ENCODE results near the gene CRTC2.

The CRTC2 gene

DNA sequence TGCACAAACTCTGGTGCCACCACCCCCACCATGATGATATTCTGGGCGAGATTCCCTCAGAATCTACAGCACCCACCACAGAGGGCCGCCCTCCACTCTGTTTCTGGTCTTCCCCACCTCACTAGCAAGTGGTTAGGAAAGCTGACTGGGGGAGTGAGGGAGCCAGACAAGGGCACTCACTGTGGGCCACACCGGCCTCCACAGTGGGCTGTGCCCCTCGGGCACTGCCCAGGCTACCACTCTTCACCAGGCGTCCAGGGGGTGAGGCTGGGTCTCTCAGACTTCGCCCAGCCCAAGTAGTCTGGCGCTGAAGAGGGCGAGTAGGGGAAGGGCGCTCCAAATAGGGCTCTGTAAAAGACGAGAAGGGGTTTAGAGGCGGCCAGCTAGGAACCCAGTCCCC, 24.5 kb downstream of the CRTC2 start:
- intact Hi-C loops (cut with DNase I; ENCODE audit: low total_unique reads) = no loop called here
- H3K9me3 ChIP-seq = no peaks in the 10 kb centered on the region
- TF ChIP-seq, protein P1, sequence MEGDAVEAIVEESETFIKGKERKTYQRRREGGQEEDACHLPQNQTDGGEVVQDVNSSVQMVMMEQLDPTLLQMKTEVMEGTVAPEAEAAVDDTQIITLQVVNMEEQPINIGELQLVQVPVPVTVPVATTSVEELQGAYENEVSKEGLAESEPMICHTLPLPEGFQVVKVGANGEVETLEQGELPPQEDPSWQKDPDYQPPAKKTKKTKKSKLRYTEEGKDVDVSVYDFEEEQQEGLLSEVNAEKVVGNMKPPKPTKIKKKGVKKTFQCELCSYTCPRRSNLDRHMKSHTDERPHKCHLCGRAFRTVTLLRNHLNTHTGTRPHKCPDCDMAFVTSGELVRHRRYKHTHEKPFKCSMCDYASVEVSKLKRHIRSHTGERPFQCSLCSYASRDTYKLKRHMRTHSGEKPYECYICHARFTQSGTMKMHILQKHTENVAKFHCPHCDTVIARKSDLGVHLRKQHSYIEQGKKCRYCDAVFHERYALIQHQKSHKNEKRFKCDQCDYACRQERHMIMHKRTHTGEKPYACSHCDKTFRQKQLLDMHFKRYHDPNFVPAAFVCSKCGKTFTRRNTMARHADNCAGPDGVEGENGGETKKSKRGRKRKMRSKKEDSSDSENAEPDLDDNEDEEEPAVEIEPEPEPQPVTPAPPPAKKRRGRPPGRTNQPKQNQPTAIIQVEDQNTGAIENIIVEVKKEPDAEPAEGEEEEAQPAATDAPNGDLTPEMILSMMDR (IDR thresholded peaks at IDR 0.05) = no peak
- peaks cover 57 to 97% (median 86%) of the 10 kb centered on the region in 3 donors for H3K36me3 ChIP-seq
- H3K4me1 ChIP-seq = no peaks in the 10 kb centered on the region
- H3K27ac ChIP-seq = no peak overlapping the region
- DNase-seq = peak in 1 of 2 donors; percentile 45
- H3K27me3 ChIP-seq = no peaks in the 10 kb centered on the region
- H3K4me3 ChIP-seq = no peak overlapping the region

DNA sequence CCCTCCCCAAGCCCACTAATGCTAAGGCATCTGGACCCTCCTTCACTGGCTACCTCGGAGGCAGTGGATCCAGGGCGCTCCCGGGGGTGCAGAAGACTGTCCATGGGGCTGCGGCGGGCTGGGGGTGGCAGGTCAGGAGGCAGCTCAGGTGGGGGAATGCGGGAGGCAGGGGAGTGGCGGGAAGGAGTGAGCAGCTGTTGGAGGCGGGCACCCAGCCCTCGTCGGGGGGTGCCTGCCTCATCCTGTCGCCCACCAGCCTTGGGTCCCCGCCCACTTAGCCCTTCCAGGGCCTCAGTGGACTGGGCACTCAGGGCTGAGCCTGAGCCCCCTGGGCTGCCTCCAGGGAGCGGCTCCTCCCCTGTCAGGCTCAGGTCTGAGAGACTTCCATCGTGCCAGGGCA, 25.0 kb downstream of the CRTC2 start:
- H3K36me3 ChIP-seq = peaks cover 57 to 95% (median 84%) of the 10 kb centered on the region in 3 donors
- peaks cover 0 to 4% (median 0%) of the 10 kb centered on the region in 4 donors for H3K4me1 ChIP-seq
- intact Hi-C loops (cut with DNase I; ENCODE audit: low total_unique reads) = no loop called here
- TF ChIP-seq, protein P1 (IDR thresholded peaks at IDR 0.05) = no peak
- no peaks in the 10 kb centered on the region for H3K27me3 ChIP-seq
- no peaks in the 10 kb centered on the region for H3K9me3 ChIP-seq
- no peak overlapping the region for H3K27ac ChIP-seq
- DNase-seq = peak in 1 of 2 donors; percentile 55
- no peak overlapping the region for H3K4me3 ChIP-seq

DNA sequence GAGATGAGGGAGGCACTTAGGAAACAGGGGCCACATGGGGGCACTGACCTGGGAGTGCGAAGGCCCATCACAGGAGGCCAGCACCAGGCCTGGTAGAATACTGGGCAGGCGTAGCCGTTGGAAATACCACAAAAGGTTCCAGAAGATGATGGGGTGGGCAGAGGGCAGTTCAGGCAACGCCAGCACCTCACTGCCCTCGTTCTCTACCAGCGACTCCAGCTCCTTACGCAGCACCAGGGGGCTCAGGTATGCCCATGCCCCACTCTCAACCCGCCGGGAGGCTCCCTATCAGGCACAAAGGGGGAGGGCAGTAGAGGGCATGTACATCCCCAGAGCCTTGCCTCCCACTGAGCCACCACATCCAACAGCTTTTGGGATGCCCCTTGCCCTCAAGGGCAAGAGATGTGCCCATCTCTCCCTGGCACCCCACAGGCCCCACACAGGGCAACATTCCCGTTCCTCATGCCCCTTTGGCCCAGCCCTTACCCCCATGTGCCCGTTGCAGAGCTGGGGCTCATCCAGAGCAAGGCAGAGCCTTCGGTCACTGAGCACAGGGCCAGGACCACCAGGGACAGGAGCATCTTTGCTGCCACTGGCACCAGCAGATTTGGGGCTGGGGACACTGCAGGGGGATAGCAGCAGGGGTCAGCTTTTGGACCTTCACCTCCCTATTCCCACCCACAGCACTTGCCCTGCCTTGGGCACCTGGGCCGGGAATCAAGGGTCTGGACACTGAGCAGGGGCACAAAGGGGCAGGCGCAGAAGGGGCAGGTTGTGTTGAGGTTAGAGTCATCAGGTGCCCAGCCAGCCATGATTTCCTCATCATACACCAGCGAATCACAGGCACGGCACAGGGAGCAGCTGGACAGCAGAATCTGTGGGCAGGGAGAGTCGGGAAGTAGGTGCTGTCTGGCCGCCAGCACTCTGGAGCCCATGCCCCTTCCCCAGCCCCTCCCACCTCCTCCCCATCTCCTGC, 26.0 kb downstream of the CRTC2 start:
- no peak overlapping the region for H3K27ac ChIP-seq
- TF ChIP-seq, protein P1 (IDR thresholded peaks at IDR 0.05) = no peak
- DNase-seq = peak in 1 of 2 donors; percentile 55
- intact Hi-C loops (cut with DNase I; ENCODE audit: low total_unique reads) = no loop called here
- H3K27me3 ChIP-seq = no peaks in the 10 kb centered on the region
- H3K4me1 ChIP-seq = peaks cover 0 to 5% (median 0%) of the 10 kb centered on the region in 4 donors
- no peak overlapping the region for H3K4me3 ChIP-seq
- H3K9me3 ChIP-seq = no peaks in the 10 kb centered on the region
- H3K36me3 ChIP-seq = peaks cover 49 to 86% (median 76%) of the 10 kb centered on the region in 3 donors

DNA sequence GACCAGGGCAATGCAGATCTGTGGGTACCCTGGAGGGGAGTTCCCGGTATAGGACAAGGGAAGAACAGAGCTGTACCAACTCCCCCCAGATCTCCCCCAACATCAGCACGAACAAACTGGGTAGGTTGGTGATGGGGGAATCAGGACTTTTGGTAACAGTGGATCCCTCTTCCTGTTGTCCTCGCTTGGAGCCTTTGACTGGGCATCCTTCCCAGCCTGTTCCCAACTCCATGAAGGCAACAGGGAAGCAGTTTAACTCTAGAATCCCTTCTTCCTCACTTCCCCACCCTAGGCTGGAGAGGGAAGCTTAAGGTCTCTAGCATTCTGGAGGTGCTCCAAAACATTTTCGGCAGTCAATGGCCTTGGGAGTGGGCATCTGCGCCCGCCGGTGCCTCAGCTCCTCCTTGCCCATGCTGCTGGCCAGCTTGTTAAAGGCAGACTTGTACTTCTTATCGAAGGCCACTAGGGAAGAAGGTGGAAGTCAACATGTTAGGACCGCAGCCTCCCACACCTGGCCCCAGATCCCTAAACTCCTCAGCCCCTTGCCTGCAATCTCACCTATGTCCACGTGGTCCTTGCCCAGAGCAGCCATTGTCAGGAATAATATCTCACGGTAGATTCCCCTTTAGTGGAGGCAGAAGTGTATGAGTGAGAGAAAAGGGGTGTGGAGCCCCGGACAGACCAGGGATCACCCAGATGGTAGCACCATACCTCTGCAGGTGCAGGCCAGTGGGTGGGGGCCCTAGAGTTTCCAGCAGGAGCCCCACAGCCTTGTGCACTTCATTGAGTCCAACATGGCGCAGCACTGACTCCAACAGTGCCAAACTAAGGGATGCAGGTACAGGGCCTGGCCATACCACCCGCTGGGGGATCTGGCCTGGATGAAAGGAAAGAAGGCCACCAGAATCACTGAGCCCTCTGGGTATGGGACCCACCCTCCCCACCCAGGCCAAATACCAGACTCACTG, 28.1 kb downstream of the CRTC2 start:
- Histone ChIP-seq H3K9me3 (no peaks in the 10 kb centered on the region), H3K27me3 (no peaks in the 10 kb centered on the region), H3K4me3 (no peak overlapping the region), H3K36me3 (peaks cover 31 to 64% (median 54%) of the 10 kb centered on the region in 3 donors), H3K27ac (no peak overlapping the region), H3K4me1 (peaks cover 0 to 5% (median 0%) of the 10 kb centered on the region in 4 donors)
- DNase-seq = peak in 1 of 2 donors; percentile 54
- TF ChIP-seq, protein P1 (IDR thresholded peaks at IDR 0.05) = no peak
- intact Hi-C loops (cut with DNase I; ENCODE audit: low total_unique reads) = loop anchor here (10.0 kb wide), 1 partner anchor 45 kb away; the partner anchor contains the start of gene JTB

DNA sequence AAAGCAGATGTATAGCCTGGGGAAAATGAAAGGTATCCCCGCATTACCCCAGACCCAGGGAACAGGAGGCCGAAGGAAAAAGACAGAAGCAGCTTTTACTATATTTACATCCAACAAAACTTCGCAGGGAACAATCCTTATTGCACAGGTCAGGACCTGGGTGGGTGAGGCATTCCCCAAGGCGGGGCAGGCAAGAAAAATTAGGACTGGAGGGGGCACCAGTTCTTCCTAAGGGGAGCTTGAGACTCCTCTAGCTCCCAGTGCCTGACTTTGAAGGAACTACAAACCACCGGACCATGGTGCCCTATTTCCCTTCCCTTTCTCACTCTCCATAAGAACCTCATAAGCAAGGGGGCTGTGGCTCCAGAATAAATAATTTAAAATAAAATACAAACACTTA, 29.0 kb downstream of the CRTC2 start:
- TF ChIP-seq, protein P1 (IDR thresholded peaks at IDR 0.05) = no peak
- intact Hi-C loops (cut with DNase I; ENCODE audit: low total_unique reads) = loop anchor here (10.0 kb wide), 1 partner anchor 45 kb away; the partner anchor contains the start of gene JTB
- Histone ChIP-seq H3K27ac (no peak overlapping the region), H3K4me3 (no peak overlapping the region), H3K27me3 (no peaks in the 10 kb centered on the region), H3K36me3 (peaks cover 24 to 56% (median 46%) of the 10 kb centered on the region in 3 donors), H3K9me3 (no peaks in the 10 kb centered on the region), H3K4me1 (peaks cover 0 to 5% (median 0%) of the 10 kb centered on the region in 4 donors)
- no peak for DNase-seq

Data from tibial artery (tissue), 4 donors.